GM21528 (cell line): ENCODE results near the gene CDC123.
A peak's percentile ranks its signal among the peaks of the same experiment; 100 is the strongest.
"Not testable (repeated sequence)": the region's sequence is repeated elsewhere in the genome, so short reads cannot be mapped to it uniquely, and the experiment has no call there.

ENCODE experiments used
- ATAC-seq: cut with Tn5 transposase; IDR thresholded peaks from one replicate; pipeline ENCODE4 v1.9.1; 2021; ENCODE audit warnings: mild to moderate bottlenecking, moderate library complexity; ENCODE audit not compliant: unreplicated experiment, low FRiP score

Gene CDC123

DNA sequence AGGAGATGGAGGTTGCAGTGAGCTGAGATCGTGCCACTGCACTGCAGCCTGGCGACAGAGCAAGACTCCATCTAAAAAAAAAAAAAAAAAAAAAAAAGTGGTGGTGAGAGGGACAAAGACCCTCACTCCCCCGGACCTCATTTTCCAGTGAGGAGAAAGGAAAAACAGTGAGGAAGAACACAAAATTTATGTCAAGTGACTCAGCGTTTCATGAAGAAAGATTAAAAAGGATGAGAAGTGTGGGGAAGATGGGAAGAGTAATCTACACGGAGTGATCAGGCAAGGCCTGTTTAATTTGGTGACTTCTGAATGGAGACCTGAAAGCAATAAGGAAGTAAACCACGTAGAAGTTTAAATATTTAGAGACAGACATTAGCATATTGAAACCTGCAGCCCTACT, 7.3 kb upstream of the CDC123 start:
- no peak for ATAC-seq

DNA sequence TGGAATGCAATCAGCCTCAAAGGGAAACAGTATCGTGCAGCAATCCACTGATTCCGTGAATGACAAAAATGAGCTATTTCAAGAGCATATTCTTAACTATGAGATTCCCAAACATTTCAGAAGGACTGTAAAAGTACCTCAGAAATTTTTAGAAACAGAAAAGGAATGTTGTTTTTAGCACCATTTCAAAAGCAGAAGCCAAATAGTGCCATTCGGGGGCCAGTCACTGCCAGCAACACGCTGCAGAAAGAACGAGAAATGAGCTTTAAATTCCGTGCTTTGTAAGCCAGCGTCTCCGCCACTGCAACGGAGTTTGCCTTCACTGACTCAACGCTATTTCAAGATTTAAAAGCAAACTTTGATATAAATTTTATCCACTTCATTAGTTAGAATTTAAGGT, 6.6 kb upstream of the CDC123 start:
- ATAC-seq = no peak

DNA sequence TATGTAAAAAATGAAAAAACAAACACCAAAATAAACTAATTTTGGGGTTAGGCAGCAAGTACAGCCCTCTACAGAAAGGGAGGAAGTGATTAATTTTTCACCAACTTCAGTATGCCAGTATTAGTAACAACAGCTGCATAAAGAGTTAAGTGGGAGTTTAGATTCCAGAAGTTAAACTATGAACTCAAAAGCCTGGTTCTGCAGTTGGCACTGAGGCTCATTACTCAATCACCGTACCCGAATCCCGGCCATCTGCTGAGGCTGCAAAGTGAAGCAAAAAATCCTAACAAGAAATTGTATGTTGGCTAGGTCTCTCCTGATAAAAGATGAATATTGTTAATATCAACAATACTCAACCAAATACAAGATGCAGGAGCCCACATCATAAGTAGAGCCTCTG, 4.3 kb upstream of the CDC123 start:
- no peak for ATAC-seq

DNA sequence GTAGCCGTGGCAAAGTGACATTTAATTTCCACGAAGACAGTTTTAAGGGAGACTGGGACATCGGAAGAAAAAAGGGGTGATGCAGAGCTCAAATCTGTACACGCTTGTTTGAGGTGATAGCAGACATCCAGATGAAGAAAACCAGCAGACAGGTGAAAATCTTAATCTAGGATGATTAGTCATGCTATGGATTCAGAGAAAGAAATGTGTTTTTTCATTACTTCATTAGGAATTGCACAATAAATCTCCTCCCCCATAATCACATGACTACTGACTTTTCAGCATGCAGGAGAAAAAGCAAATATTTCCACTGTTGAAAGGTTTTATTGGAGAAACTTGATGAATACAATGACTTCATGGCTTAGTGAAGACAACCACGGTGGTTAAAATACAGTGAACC, 2.8 kb upstream of the CDC123 start:
- ATAC-seq = no peak

DNA sequence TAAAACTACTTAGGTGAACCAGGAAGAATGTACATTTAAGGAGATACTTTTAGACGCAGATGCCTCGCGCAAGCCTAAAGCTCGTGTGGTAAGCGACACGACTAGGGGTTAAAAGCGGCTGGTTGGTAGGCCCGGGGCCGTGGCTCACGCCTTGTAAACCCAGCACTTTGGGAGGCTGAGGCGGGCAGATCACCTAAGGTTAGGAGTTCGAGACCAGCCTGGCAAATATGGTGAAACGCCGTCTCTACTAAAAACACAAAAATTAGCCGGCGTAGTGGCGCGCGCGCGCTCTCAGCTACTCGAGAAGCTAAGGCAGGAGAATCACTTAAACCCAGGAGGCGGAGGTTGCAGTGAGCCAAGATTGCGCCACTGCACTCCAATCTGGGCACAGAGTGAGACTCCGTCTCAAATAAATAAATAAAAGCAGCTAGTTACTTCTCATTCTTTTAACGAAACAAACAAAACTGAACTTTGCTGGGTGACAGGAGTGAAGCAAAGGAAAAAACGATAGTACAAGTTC, 1.2 kb upstream of the CDC123 start:
- ATAC-seq = no peak

DNA sequence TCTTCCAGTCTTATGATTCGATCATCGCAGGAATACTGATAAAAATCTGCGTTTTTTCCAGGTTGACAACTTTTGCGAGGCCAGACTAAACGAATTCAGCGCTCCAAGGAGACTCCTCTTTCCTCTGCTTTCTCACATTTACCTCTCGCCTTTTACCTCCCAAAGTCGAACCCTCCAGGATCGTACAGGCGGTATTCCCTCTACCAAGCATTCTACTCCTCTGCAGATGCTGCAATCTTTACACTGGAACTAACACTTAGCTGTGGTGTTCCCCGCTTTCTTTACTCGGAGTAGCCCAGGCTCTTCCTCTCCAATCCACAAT, 746 bp upstream of the CDC123 start:
- peak; percentile 24 for ATAC-seq

DNA sequence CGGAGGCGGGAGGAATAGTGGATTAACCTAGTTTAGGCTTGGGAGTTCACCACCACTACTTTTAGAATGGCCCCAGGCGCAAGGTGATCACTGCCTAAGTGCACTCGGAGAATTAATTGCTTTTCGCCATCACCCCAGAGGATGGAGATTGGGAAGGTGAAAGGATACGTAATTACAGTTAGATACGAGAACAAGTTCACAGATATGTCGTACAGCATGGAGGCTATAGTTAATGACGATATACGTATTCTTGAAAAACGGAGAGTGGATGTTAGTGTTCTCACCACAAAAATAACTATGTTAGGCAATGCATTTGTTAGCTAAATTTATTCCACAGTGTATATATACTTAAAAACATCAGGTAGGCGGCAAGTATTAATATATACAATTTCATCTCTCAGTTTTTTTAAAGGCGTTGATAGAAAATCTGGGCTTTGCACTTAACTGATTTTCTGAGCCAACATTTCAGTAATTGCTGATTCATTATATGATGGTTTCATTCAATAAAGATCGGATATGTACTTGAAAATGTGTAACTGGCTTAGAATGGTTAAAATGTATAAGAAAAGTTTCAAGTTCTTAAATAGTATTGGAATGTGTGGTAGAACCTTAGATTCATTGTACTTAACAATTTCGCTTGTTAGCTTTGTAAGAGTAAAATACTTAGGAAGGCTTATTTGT, 683 bp downstream of the CDC123 start:
- ATAC-seq = peak; percentile 3

DNA sequence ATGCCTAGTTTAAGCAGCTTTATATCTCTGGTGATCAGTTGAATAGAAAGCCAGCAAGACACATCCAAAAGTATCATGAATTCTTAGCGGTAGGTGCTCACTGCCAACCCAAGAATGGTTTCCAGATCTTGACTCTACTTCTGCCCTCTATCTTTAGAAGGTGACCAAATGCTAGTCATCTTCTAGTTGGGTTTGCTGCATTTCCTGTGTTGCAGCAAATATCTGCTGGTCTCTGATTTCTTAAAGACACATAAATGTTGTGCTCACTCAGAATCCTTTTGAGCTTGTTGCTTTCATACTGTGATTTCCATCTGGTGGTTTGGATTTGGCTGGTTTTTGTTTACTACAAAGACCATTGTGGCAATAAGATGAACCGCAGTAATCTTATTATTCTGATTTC, 2.2 kb downstream of the CDC123 start:
- no peak for ATAC-seq

DNA sequence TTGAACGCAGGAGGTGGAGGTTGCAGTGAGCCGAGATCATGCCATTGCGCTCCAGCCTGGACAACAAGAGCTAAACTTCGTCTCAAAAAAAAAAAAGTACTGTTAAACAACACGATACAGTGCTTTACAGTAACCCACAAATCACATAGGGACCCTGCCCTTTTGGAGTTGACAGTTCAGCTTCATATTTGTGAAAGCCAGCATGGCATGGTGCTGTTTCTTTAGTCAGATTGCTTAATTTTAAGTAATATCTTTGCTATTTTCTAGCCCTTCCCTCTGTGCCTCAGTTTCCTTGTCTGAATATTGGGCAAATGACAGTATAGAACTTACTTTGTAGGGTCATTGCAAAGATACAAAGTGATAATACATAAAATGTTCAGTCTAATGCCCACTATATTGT, 4.9 kb downstream of the CDC123 start:
- ATAC-seq = no peak

DNA sequence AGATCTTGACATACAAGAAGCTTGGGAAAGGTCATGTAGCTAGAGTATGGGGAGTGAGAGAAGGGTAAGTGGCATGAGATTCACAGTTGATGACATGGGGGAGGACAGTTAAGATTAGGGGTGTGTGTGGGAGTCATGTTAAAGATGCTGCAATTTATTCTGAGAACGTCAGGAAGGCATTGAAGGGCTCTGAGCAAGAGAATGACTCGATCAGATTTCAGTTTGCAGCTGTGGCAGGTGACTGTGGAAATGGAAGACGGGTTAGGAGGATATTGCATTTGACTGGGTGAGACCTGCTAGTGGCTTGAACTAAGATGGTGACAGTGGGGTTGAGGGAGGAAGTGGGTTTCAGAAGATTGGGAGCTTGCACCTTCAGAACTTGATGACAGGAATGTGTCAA, 5.6 kb downstream of the CDC123 start:
- ATAC-seq = no peak

DNA sequence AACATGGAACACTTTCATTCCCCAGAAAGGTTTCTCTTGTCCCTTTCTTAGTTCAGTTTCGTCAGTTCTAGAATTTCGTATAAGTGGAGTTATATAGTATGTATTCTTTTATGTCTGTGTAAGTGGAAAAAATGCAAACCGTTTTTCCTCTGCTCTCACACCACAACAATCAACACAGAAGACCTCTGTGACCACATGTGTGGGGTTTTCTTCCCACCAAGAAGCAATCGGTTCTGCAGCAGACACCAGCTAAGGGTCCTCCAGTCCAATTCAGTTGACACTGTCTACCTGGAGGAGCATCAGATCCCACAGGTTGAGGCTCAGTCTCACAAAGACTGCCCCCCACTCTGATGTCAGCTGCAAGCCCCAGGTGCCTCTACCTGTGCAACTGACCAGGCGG, 6.2 kb downstream of the CDC123 start:
- ATAC-seq = no peak

DNA sequence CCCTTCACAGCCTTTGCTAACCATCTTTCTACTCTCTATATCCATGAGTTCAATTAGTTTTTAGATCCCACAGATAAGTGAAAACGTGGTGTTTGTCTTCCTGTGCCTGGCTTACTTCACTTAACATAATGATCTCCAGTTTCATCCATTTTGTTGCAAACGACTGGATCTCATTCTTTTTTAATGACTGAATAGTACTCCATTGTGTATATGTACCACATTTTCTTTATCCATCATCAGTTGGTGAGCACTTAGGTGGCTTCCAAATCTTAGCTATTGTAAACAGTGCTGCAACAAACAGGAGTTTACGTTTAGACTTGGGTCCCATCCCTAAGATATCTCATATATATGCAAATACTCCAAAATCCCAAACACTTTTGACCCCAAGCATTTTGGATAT, 9.1 kb downstream of the CDC123 start:
- no peak for ATAC-seq

DNA sequence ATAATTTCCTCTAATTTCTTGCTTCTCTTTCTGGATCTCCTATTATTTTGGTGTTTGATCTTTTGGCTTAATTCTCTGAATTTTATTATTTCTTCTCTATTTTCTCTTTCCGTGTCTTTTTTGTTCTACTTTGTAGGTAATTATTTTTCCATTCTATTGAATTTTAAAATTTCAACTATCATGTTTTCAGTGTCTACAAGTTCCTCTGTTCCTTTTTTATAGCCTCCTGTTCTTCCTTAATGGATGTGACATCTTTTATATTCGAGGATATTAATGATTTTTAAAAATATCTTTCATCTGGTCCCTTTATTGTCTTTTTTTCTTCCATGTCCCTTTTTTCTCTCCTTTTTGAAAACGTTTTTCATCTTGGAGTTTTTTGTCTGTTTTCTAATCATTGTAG, 11.1 kb downstream of the CDC123 start:
- ATAC-seq = no peak

DNA sequence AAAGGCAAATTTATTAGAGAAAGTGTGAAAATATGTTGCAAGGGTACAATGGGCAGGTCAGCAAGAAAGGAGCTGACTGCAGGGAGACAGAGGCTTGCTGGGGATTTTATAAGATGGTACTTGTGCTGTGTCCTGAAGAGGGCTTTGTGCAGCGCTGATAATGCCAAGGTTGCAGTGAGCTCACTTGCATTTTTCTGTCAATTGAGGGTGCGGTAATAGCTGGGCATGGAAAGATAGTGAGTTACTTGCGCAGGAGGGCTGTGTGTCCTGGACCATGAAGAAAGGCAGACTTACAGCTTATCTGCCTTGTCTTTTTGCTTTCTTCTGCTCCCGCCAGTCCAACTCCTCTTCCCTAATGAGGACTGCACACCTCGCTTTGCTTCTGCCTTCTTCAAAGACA, 12.5 kb downstream of the CDC123 start:
- ATAC-seq = no peak

DNA sequence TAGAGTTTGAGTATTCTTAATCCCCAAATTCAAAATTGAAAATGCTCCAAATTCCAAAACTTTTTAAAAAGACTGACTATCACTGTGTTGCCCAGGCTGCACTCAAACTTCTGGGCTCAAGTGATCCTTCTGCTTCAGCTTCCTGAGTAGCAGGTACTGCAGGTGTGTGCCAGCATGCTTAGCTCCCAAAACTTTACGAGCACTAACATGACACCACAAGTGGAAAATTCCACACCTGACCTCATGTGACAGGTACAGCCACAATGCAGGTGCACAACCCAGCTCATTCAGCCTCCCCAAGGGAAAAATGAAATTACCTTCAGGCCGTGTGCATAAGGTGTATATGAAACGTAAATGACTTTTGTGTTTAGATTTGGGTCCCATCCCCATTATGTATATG, 16.5 kb downstream of the CDC123 start:
- no peak for ATAC-seq

DNA sequence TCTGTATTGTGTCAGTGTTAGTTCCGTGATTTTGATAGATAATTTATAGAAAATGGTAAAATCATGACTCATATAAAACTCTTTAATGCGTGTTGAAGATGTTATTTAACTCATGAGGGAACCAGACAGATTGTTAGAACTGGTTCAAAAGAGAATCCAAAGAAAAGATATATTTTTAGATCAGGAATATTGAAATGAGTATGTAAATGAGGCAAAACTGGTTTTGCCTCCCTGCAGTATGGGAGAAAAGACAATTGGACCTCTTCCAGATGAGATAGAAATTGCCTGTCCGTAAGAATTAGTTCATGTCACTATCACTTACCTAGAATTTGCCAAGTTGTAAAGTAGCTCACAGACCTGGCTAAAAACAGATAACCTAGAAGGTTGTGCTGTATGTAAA, 17.6 kb downstream of the CDC123 start:
- ATAC-seq = no peak

DNA sequence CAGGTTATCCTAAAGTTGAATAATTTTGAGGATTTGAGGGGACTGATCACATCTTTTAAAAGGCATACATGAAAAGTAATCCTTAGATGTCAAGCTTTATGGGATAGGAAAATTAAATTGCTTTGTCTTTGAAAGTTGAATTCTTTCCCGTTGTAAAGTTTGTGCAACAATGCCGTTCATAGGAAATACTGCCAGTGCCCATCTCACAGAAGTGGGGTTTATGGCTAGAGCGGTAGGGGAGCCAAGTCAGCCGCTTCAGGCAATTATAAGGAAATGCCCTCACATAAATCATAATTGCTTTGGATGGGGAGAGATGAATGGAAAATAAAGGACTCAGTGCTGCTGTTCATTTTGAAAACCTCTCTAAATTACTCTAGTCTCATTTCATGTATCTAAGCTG, 18.1 kb downstream of the CDC123 start:
- ATAC-seq = no peak

DNA sequence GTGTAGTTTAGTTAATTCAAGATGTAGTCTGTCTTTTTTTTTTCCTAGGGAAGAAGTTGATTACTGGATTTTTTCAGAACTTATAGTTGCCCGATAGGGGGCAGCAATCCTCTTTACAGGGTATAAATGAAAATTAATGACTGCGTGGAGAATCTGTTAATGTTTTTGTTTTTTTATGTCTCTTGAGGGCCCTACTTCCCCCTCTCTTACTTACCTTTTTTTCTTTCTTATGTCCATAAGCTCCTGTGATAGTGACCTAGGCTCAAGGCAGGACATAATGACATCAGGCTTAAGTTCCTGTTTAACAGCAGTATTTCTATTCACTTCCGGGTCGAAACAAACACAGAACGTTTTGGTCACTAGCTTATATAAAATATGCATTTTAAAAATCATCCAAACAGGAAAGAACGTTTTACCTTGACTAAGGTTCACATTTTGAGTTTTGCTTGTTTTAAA, 18.8 kb downstream of the CDC123 start:
- ATAC-seq = no peak

DNA sequence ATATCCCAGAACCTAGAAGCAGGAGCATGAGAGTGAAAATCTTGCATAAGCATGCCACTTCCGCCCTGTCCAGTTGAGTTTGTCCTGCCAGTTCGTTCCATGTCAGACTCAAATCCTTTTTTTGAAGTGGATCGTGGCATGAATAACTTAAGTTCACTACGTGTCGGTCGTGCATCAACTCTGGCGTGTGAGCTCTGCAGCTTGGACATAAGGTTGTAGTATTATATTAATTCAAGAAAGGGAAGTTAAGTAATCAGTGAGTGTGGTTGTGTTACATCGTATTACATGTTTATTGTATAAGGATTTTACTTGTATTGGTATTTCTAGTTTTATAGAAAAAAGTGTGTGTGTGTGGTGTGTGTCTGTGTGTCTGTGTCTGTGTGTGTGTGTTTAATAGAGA, 23.0 kb downstream of the CDC123 start:
- ATAC-seq = no peak

DNA sequence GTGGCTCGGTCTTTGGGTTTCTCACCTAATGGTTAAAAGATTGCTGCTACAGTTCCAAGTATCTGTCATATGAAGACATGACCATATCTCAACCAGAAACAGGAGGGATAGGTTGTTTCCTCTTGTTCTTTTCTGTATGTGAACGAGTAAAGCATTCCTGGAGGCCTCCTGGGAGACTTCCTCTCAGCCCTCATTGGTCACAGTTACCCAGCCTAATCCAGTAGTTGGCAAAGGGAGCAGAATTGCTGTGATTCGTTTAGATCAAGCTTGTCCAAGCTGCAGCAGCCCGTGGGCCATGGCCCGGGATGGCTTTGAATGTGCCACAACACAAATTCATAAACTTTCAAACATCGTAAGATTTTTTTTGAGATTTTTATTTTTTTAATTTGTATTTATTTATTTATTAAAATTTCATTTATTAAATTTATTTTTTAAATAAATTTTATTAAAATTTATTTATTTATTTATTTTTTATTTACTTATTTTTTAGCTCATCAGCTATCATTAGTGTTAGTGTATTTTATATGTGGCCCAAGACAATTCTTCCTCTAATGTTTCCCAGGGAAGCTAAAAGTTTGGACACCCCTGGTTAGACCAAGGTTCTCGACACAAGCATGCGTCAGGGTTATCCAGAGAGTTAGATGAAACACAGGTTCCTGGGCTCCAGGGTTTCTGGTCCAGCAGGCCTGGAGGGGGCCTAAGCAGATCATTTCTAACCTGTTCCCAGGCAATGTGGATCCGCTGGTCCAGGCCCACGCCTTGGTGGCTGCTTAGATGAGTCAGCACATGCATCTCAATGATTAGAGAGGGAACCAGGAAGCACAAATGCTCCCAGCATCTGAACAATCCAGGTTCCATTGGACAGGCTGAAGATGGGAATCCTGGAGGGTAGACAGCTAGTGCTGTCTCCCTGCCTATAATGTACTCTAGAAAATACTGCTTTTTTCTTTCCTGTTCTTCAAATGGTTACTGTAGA, 25.6 kb downstream of the CDC123 start:
- ATAC-seq = no peak

DNA sequence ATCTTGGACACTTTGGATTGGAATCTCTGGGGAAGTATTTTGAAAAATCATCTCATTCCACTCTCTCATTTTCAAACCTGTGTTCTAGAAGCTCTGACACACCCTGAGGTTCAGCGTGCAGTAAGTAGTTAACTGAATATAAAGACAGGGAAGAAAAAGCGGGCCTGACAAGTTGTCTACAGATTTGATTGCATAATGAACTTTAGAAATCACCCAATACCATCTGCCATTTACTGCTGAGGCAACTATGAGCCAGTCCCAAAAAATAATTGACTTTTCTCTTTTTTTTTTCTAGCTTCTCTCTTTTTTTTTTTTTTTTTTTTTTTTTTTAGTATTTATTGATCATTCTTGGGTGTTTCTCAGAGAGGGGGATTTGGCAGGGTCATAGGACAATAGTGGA, 29.5 kb downstream of the CDC123 start:
- no peak for ATAC-seq

DNA sequence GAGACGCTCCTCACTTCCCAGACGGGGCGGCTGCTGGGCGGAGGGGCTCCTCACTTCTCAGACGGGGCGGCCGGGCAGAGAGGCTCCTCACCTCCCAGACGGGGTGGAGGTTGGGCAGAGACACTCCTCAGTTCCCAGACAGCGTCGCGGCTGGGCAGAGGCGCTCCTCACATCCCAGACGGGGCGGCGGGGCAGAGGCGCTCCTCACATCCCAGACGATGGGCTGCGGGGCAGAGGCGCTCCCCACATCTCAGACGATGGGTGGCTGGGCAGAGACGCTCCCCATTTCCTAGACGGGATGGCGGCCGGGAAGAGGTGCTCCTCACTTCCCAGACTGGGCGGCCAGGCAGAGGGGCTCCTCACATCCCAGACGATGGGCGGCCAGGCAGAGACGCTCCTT, 30.4 kb downstream of the CDC123 start:
- not testable (repeated sequence) for ATAC-seq
